SK-N-SH (cell line): ENCODE results near the gene REC114. TPM values are rescaled to one million over a fixed set of nuclear protein-coding genes. Genes with fewer than 3 reads are reported as not detected.

Experiments
- CTCF ChIA-PET: fragments of 300-600, 350-600 bp; formaldehyde crosslinking; extraction: SDS; loops from one replicate; lab custom pipeline; 2021; lab: Yijun Ruan, JAX
- POLR2A ChIA-PET: fragments of 350-600 bp; sonication (Branson Sonifier 250); formaldehyde crosslinking; extraction: SDS; loops from one replicate; lab custom pipeline; 2020; ENCODE audit warnings: antibody characterized with exemption, inconsistent platforms; lab: Yijun Ruan, JAX
- DNase-seq: peaks from one replicate; pipeline ENCODE4 v3.0.0; 2012
- H2AFZ ChIP-seq: fragments of 200-600 bp; sonication (generic); 2 replicates; pipeline ENCODE4 v1.8.1; 2016; ENCODE audit warnings: antibody characterized with exemption, mild to moderate bottlenecking, low read depth
- H3F3A ChIP-seq: fragments of 200-600 bp; sonication (generic); replicated peaks from 2 replicates; pipeline ENCODE3; 2016; ENCODE audit warnings: antibody characterized with exemption, mild to moderate bottlenecking; ENCODE audit not compliant: insufficient read depth
- H3K27ac ChIP-seq, 2 experiments: fragments of 200-500 bp in 1 of 2; fragments of 200-600 bp in 1 of 2; sonication (Bioruptor generic) in 1 of 2; sonication (generic), shearing (Covaris generic) in 1 of 2; 2 replicates each; pipeline versions ENCODE4 v1.5.1 to v1.6.1; 2014 to 2016; ENCODE audit warnings: low read depth in 2 of 2, inconsistent platforms in 1 of 2, low read length in 1 of 2, mild to moderate bottlenecking in 1 of 2, mixed read lengths in 1 of 2
- H3K27me3 ChIP-seq: fragments of 200-600 bp; sonication (generic), shearing (Covaris generic); 2 replicates; pipeline ENCODE4 v1.6.1; 2016; ENCODE audit warnings: mixed run types; ENCODE audit not compliant: insufficient read depth
- H3K36me3 ChIP-seq, 2 experiments: fragments of 200-500 bp in 1 of 2; fragments of 200-600 bp in 1 of 2; sonication (Bioruptor generic) in 1 of 2; sonication (generic) in 1 of 2; replicated peaks in 1 of 2; 2 replicates each; pipeline versions ENCODE3 to v1.5.1; 2014 to 2016; ENCODE audit warnings: low read length in 1 of 2, mild to moderate bottlenecking in 1 of 2; ENCODE audit not compliant: insufficient read depth in 2 of 2, control insufficient read depth in 1 of 2
- H3K4me1 ChIP-seq, 2 experiments: fragments of 200-500 bp in 1 of 2; fragments of 200-600 bp in 1 of 2; sonication (Bioruptor generic) in 1 of 2; sonication (generic), shearing (Covaris generic) in 1 of 2; 2 replicates each; pipeline versions ENCODE4 v1.5.1 to v1.6.1; 2014 to 2016; ENCODE audit warnings: low read depth in 1 of 2, low read length in 1 of 2, mixed run types in 1 of 2; ENCODE audit not compliant: insufficient read depth in 2 of 2, control insufficient read depth in 1 of 2
- H3K4me2 ChIP-seq: fragments of 200-600 bp; sonication (generic), shearing (Covaris generic); 2 replicates; pipeline ENCODE4 v1.6.1; 2017; ENCODE audit warnings: mixed run types
- H3K4me3 ChIP-seq, 2 experiments: fragments of 200-500 bp in 1 of 2; fragments of 200-600 bp in 1 of 2; sonication (Bioruptor generic) in 1 of 2; sonication (generic), shearing (Covaris generic) in 1 of 2; 2 replicates each; pipeline versions ENCODE4 v1.5.1 to v1.8.1; 2014 to 2016; ENCODE audit warnings: low read depth in 2 of 2, inconsistent platforms in 1 of 2, low read length in 1 of 2, mild to moderate bottlenecking in 1 of 2, mixed read lengths in 1 of 2, moderate library complexity in 1 of 2
- H3K79me2 ChIP-seq: fragments of 200-600 bp; sonication (generic); 2 replicates; pipeline ENCODE4 v1.8.1; 2017; ENCODE audit warnings: mild to moderate bottlenecking; ENCODE audit not compliant: insufficient read depth
- H3K9ac ChIP-seq: fragments of 200-600 bp; sonication (generic); 2 replicates; pipeline ENCODE4 v1.6.1; 2017; ENCODE audit warnings: mixed run types
- H3K9me2 ChIP-seq: fragments of 200-600 bp; sonication (generic); 2 replicates; pipeline ENCODE4 v1.6.1; 2017; ENCODE audit warnings: mixed run types
- H3K9me3 ChIP-seq: fragments of 200-600 bp; sonication (generic); 2 replicates; pipeline ENCODE4 v1.6.1; 2017; ENCODE audit warnings: mixed run types, mild to moderate bottlenecking, moderate library complexity
- H4K20me1 ChIP-seq: fragments of 200-600 bp; sonication (generic); 2 replicates; pipeline ENCODE4 v1.6.1; 2017; ENCODE audit warnings: mild to moderate bottlenecking, mixed run types; ENCODE audit not compliant: insufficient read depth
- FOSL2 ChIP-seq: IDR thresholded peaks from 2 replicates; pipeline ENCODE4 v1.4.0; 2012; ENCODE audit warnings: low read depth, mild to moderate bottlenecking, moderate library complexity, borderline replicate concordance
- FOXJ3 ChIP-seq: sonication (generic); formaldehyde crosslinking; IDR thresholded peaks from 2 replicates; pipeline ENCODE4 v1.5.1; 2020; ENCODE audit warnings: mild to moderate bottlenecking, missing genetic modification reagents
- GATA2 ChIP-seq: sonication (generic); formaldehyde crosslinking; IDR thresholded peaks from 2 replicates; pipeline ENCODE4 v1.5.0; 2020; ENCODE audit warnings: mild to moderate bottlenecking, missing genetic modification reagents
- MEF2A ChIP-seq: IDR thresholded peaks from 2 replicates; pipeline ENCODE4 v1.4.0; 2012; ENCODE audit warnings: low read depth, borderline replicate concordance
- PBX3 ChIP-seq: IDR thresholded peaks from 2 replicates; pipeline ENCODE4; 2012
- RCOR1 ChIP-seq: fragments of 150-350 bp; IDR thresholded peaks from 2 replicates; pipeline ENCODE4 v1.6.1; 2017; ENCODE audit warnings: antibody characterized with exemption, low read length
- REST ChIP-seq: IDR thresholded peaks from 2 replicates; pipeline ENCODE4 v1.6.1; 2012; ENCODE audit warnings: mild to moderate bottlenecking, low read depth, low read length, moderate library complexity
- SIN3A ChIP-seq: IDR thresholded peaks from 2 replicates; pipeline ENCODE4 v1.6.1; 2012; ENCODE audit warnings: low read depth, mild to moderate bottlenecking, low read length, moderate library complexity, borderline replicate concordance
- TAF1 ChIP-seq: IDR thresholded peaks from 2 replicates; pipeline ENCODE4 v1.6.1; 2012; ENCODE audit warnings: low read depth, mild to moderate bottlenecking, low read length, moderate library complexity, borderline replicate concordance
- TEAD4 ChIP-seq: IDR thresholded peaks from 2 replicates; pipeline ENCODE4 v1.4.0; 2012; ENCODE audit warnings: mild to moderate bottlenecking, borderline replicate concordance; ENCODE audit not compliant: insufficient read depth
- USF1 ChIP-seq: IDR thresholded peaks from 2 replicates; pipeline ENCODE4 v1.4.0; 2012; ENCODE audit warnings: low read depth, borderline replicate concordance
- USF2 ChIP-seq: fragments of 150-350 bp; IDR thresholded peaks from 2 replicates; pipeline ENCODE4 v1.6.1; 2017; ENCODE audit warnings: antibody characterized with exemption, low read length, low read depth, borderline replicate concordance
- YY1 ChIP-seq: IDR thresholded peaks from 2 replicates; pipeline ENCODE4 v1.4.0; 2012; ENCODE audit warnings: low read depth, mild to moderate bottlenecking
- WGBS: methylation state at CpG from one replicate; pipeline ENCODE4 v1.1.6; 2017; ENCODE audit warnings: low lambda C conversion rate; 5-methylcytosine and 5-hydroxymethylcytosine counted together
- polyA plus RNA-seq, 3 experiments: library from polyadenylated mRNA; depleted of rRNA; stranded (reverse); fragments of >200 nt; gene quantifications; 2 replicates each; pipeline ENCODE4 v1.2.3, GENCODE V29; 2012

The REC114 gene
- polyA plus RNA-seq, 1 of the 3 experiments (the other 2 are of a cell fraction) = not detected

GRCh38 chr15:73573037-73573436, 130.1 kb downstream of the REC114 start:
- Histone ChIP-seq H2AFZ (no peak overlapping the region), H3K9ac (no peak overlapping the region), H3K4me1 (peaks cover 0 to 2% of the 10 kb centered on the region in 2 experiments; a peak in 1 of 4 replicates), H3F3A (no peaks in the 10 kb centered on the region), H3K79me2 (no peaks in the 10 kb centered on the region), H3K36me3 (peaks cover 48 to 56% of the 10 kb centered on the region in 2 experiments), H3K9me3 (no peaks in the 10 kb centered on the region), H3K9me2 (no peaks in the 10 kb centered on the region), H4K20me1 (peaks cover 4% of the 10 kb centered on the region; the same call in 1 of the 2 replicates), H3K4me3 (no peak overlapping the region), H3K27me3 (no peaks in the 10 kb centered on the region), H3K27ac (no peak overlapping the region), H3K4me2 (no peak overlapping the region)
- TF ChIP-seq FOSL2 = no peak
- TF ChIP-seq TAF1 = no peak
- CTCF ChIA-PET = interaction anchor here (3.3 to 4.2 kb wide), 2 partner anchors 13 to 64 kb away, joined by 12 to 19 read pairs; no protein-coding TSS in a partner anchor
- POLR2A ChIA-PET = no interaction called here
- no peak for DNase-seq
- WGBS = 100% methylated on average over 1 of the region's 1 CpG

GRCh38 chr15:73573572-73573971, 130.6 kb downstream of the REC114 start:
- no peak overlapping the region for H3K9ac ChIP-seq
- TF ChIP-seq REST = no peak
- TF ChIP-seq, all 33 proteins: peak for 0
- 89% methylated on average over 9 of the region's 9 CpGs for WGBS
- H2AFZ ChIP-seq = no peak overlapping the region
- H3K27ac ChIP-seq = no peak overlapping the region
- H3K9me3 ChIP-seq = no peaks in the 10 kb centered on the region
- DNase-seq = no peak
- no peaks in the 10 kb centered on the region for H3K79me2 ChIP-seq
- H3K27me3 ChIP-seq = no peaks in the 10 kb centered on the region
- POLR2A ChIA-PET = no interaction called here
- peaks cover 0 to 2% of the 10 kb centered on the region in 2 experiments; a peak in 1 of 4 replicates for H3K4me1 ChIP-seq
- CTCF ChIA-PET = interaction anchor here (3.3 to 4.2 kb wide), 2 partner anchors 13 to 63 kb away, joined by 12 to 19 read pairs; no protein-coding TSS in a partner anchor
- H3K9me2 ChIP-seq = no peaks in the 10 kb centered on the region
- no peaks in the 10 kb centered on the region for H3F3A ChIP-seq
- peaks cover 43 to 56% of the 10 kb centered on the region in 2 experiments for H3K36me3 ChIP-seq
- H3K4me3 ChIP-seq = no peak overlapping the region
- H3K4me2 ChIP-seq = no peak overlapping the region
- H4K20me1 ChIP-seq = peaks cover 4% of the 10 kb centered on the region; the same call in 1 of the 2 replicates

- H2AFZ ChIP-seq = no peak overlapping the region
- H4K20me1 ChIP-seq = peaks cover 4% of the 10 kb centered on the region; the same call in 1 of the 2 replicates
- 91% methylated on average over 3 of the region's 3 CpGs for WGBS
- H3K4me2 ChIP-seq = no peak overlapping the region
- no peak overlapping the region for H3K9ac ChIP-seq
- H3K4me3 ChIP-seq = no peak overlapping the region
- no peaks in the 10 kb centered on the region for H3K27me3 ChIP-seq
- CTCF ChIA-PET = interaction anchor here (1.6 to 1.9 kb wide), 2 partner anchors 15 to 125 kb away, joined by 3 to 5 read pairs; no protein-coding TSS in a partner anchor
- no peaks in the 10 kb centered on the region for H3K79me2 ChIP-seq
- no peak for DNase-seq
- peaks cover 26 to 51% of the 10 kb centered on the region in 2 experiments for H3K36me3 ChIP-seq
- no peaks in the 10 kb centered on the region for H3F3A ChIP-seq
- POLR2A ChIA-PET = no interaction called here
- H3K9me3 ChIP-seq = no peaks in the 10 kb centered on the region
- no peak overlapping the region for H3K27ac ChIP-seq
- no peaks in the 10 kb centered on the region for H3K9me2 ChIP-seq
- H3K4me1 ChIP-seq = peaks cover 0 to 2% of the 10 kb centered on the region in 2 experiments; a peak in 1 of 4 replicates
- TF ChIP-seq USF1 = no peak
- no peak for TF ChIP-seq MEF2A
- TF ChIP-seq SIN3A = no peak
- TF ChIP-seq YY1 = no peak
- TF ChIP-seq GATA2 (CRISPR knock-in tag) = no peak
- TF ChIP-seq TEAD4 = no peak
- no peak for TF ChIP-seq USF2
- no peak for TF ChIP-seq FOXJ3
- TF ChIP-seq RCOR1 = no peak
- no peak for TF ChIP-seq TAF1
- no peak for TF ChIP-seq PBX3
Observed at GRCh38 chr15:73575636-73576247, 132.8 kb downstream of the REC114 start.
